ENCODE measurements around the gene ADAT3.
"Not testable (repeated sequence)": the region's sequence is repeated elsewhere in the genome, so short reads cannot be mapped to it uniquely, and the experiment has no call there.

The ADAT3 gene

GRCh38 chr19:1875646-1876495 lies 29.3 kb upstream of the ADAT3 start:
- H3K4ac ChIP-seq (ENCODE audit: low read depth, low read length), result peak overlapping the region; percentile 56
- no peak overlapping the region for H2BK5ac ChIP-seq (ENCODE audit: low read length)
- no peak overlapping the region for H2AK5ac ChIP-seq (ENCODE audit: low read length)
- peaks cover 7% of the 10 kb centered on the region for H3K79me1 ChIP-seq (ENCODE audit: low read length)
- H3K79me2 ChIP-seq (ENCODE audit: control insufficient read depth, insufficient read depth, low read length), result peaks cover 21% of the 10 kb centered on the region
- peak overlapping the region; percentile 28 for H4K8ac ChIP-seq (ENCODE audit: low read depth, low read length)
- peak overlapping the region; percentile 28 for H3K27ac ChIP-seq (ENCODE audit: low read depth, low read length)
- H3K23ac ChIP-seq (ENCODE audit: low read length), result peak overlapping the region; percentile 97
- no peaks in the 10 kb centered on the region for H3K27me3 ChIP-seq (ENCODE audit: insufficient read depth, low read length, poor library complexity)
- peak overlapping the region; percentile 96 for H3K4me3 ChIP-seq (ENCODE audit: low read length)
- H2BK120ac ChIP-seq (ENCODE audit: low read depth, low read length), result no peak overlapping the region
- no peak overlapping the region for H3K18ac ChIP-seq (ENCODE audit: low read length)
- peak overlapping the region; percentile 97 for H3K56ac ChIP-seq (ENCODE audit: low read length)
- H2BK15ac ChIP-seq (replicated peaks; ENCODE audit: low read depth), result no peak overlapping the region
- DNase-seq, result peak; percentile 95
- H3K9ac ChIP-seq (ENCODE audit: low read length), result peak overlapping the region; percentile 97
- peak overlapping the region; percentile 99 for H3K4me2 ChIP-seq (ENCODE audit: low read length)
- WGBS (ENCODE audit: extremely low coverage, insufficient coverage, low lambda C conversion rate), result no CpG with 5 or more reads among the region's 87 CpGs
- H4K5ac ChIP-seq (ENCODE audit: low read length), result no peak overlapping the region
- H3K36me3 ChIP-seq (ENCODE audit: control insufficient read depth, insufficient read depth, low read length), result no peaks in the 10 kb centered on the region
- H3K4me1 ChIP-seq (ENCODE audit: control insufficient read depth, low read depth, low read length), result no peaks in the 10 kb centered on the region

- no CpG with 5 or more reads among the region's 53 CpGs for WGBS (ENCODE audit: extremely low coverage, insufficient coverage, low lambda C conversion rate)
- not testable (repeated sequence) for H3K18ac ChIP-seq (ENCODE audit: low read length); H3K27ac ChIP-seq (ENCODE audit: low read depth, low read length); H3K36me3 ChIP-seq (ENCODE audit: control insufficient read depth, insufficient read depth, low read length); H3K4me1 ChIP-seq (ENCODE audit: control insufficient read depth, low read depth, low read length); H3K27me3 ChIP-seq (ENCODE audit: insufficient read depth, low read length, poor library complexity); H4K5ac ChIP-seq (ENCODE audit: low read length); H3K79me1 ChIP-seq (ENCODE audit: low read length); H2BK15ac ChIP-seq (replicated peaks; ENCODE audit: low read depth); DNase-seq; H4K8ac ChIP-seq (ENCODE audit: low read depth, low read length); H2BK120ac ChIP-seq (ENCODE audit: low read depth, low read length); H2BK5ac ChIP-seq (ENCODE audit: low read length)
- H3K4ac ChIP-seq (ENCODE audit: low read depth, low read length), result peak overlapping the region; percentile 56
- H3K4me2 ChIP-seq (ENCODE audit: low read length), result peak overlapping the region; percentile 99
- H2AK5ac ChIP-seq (ENCODE audit: low read length), result peak overlapping the region; percentile 82
- H3K9ac ChIP-seq (ENCODE audit: low read length), result peak overlapping the region; percentile 79
- H3K56ac ChIP-seq (ENCODE audit: low read length), result peak overlapping the region; percentile 92
- peak overlapping the region; percentile 34 for H3K4me3 ChIP-seq (ENCODE audit: low read length)
- peaks cover 21% of the 10 kb centered on the region for H3K79me2 ChIP-seq (ENCODE audit: control insufficient read depth, insufficient read depth, low read length)
- H3K23ac ChIP-seq (ENCODE audit: low read length), result peak overlapping the region; percentile 72
Measured at GRCh38 chr19:1876496-1877279, 28.5 kb upstream of the ADAT3 start.

GRCh38 chr19:1877280-1877660 lies 27.9 kb upstream of the ADAT3 start:
- H2BK5ac ChIP-seq (ENCODE audit: low read length); H3K79me1 ChIP-seq (ENCODE audit: low read length); H3K36me3 ChIP-seq (ENCODE audit: control insufficient read depth, insufficient read depth, low read length); H2AK5ac ChIP-seq (ENCODE audit: low read length); DNase-seq; H2BK120ac ChIP-seq (ENCODE audit: low read depth, low read length); H4K8ac ChIP-seq (ENCODE audit: low read depth, low read length); H3K23ac ChIP-seq (ENCODE audit: low read length); H3K27ac ChIP-seq (ENCODE audit: low read depth, low read length); H3K4me3 ChIP-seq (ENCODE audit: low read length); H3K27me3 ChIP-seq (ENCODE audit: insufficient read depth, low read length, poor library complexity); H3K18ac ChIP-seq (ENCODE audit: low read length); H3K4me1 ChIP-seq (ENCODE audit: control insufficient read depth, low read depth, low read length); H2BK15ac ChIP-seq (replicated peaks; ENCODE audit: low read depth); H4K5ac ChIP-seq (ENCODE audit: low read length); H3K4ac ChIP-seq (ENCODE audit: low read depth, low read length); H3K9ac ChIP-seq (ENCODE audit: low read length); H3K4me2 ChIP-seq (ENCODE audit: low read length): not testable (repeated sequence)
- H3K79me2 ChIP-seq (ENCODE audit: control insufficient read depth, insufficient read depth, low read length), result peaks cover 22% of the 10 kb centered on the region
- peak overlapping the region; percentile 34 for H3K56ac ChIP-seq (ENCODE audit: low read length)
- WGBS (ENCODE audit: extremely low coverage, insufficient coverage, low lambda C conversion rate), result no CpG with 5 or more reads among the region's 47 CpGs

- H2BK120ac ChIP-seq (ENCODE audit: low read depth, low read length); H3K4me2 ChIP-seq (ENCODE audit: low read length); H3K9ac ChIP-seq (ENCODE audit: low read length); DNase-seq; H3K18ac ChIP-seq (ENCODE audit: low read length); H2BK15ac ChIP-seq (replicated peaks; ENCODE audit: low read depth); H3K36me3 ChIP-seq (ENCODE audit: control insufficient read depth, insufficient read depth, low read length); H2AK5ac ChIP-seq (ENCODE audit: low read length); H3K23ac ChIP-seq (ENCODE audit: low read length); H3K4me3 ChIP-seq (ENCODE audit: low read length); H3K27me3 ChIP-seq (ENCODE audit: insufficient read depth, low read length, poor library complexity); H4K8ac ChIP-seq (ENCODE audit: low read depth, low read length); H4K5ac ChIP-seq (ENCODE audit: low read length); H3K4ac ChIP-seq (ENCODE audit: low read depth, low read length); H3K4me1 ChIP-seq (ENCODE audit: control insufficient read depth, low read depth, low read length); H3K56ac ChIP-seq (ENCODE audit: low read length); H2BK5ac ChIP-seq (ENCODE audit: low read length); H3K27ac ChIP-seq (ENCODE audit: low read depth, low read length): not testable (repeated sequence)
- Histone ChIP-seq H3K79me1 (ENCODE audit: low read length) (peaks cover 16% of the 10 kb centered on the region), H3K79me2 (ENCODE audit: control insufficient read depth, insufficient read depth, low read length) (peaks cover 28% of the 10 kb centered on the region)
- no CpG with 5 or more reads among the region's 8 CpGs for WGBS (ENCODE audit: extremely low coverage, insufficient coverage, low lambda C conversion rate)
Measured at GRCh38 chr19:1878583-1878982, 26.6 kb upstream of the ADAT3 start.

- H2AK5ac ChIP-seq (ENCODE audit: low read length); H3K4me2 ChIP-seq (ENCODE audit: low read length); H3K4me3 ChIP-seq (ENCODE audit: low read length); H4K5ac ChIP-seq (ENCODE audit: low read length); H2BK5ac ChIP-seq (ENCODE audit: low read length); H3K56ac ChIP-seq (ENCODE audit: low read length); DNase-seq; H3K23ac ChIP-seq (ENCODE audit: low read length); H3K27me3 ChIP-seq (ENCODE audit: insufficient read depth, low read length, poor library complexity); H2BK120ac ChIP-seq (ENCODE audit: low read depth, low read length); H3K18ac ChIP-seq (ENCODE audit: low read length); H3K36me3 ChIP-seq (ENCODE audit: control insufficient read depth, insufficient read depth, low read length); H2BK15ac ChIP-seq (replicated peaks; ENCODE audit: low read depth); H3K4ac ChIP-seq (ENCODE audit: low read depth, low read length); H3K27ac ChIP-seq (ENCODE audit: low read depth, low read length); H3K9ac ChIP-seq (ENCODE audit: low read length); H3K4me1 ChIP-seq (ENCODE audit: control insufficient read depth, low read depth, low read length); H4K8ac ChIP-seq (ENCODE audit: low read depth, low read length): not testable (repeated sequence)
- no CpG with 5 or more reads among the region's 17 CpGs for WGBS (ENCODE audit: extremely low coverage, insufficient coverage, low lambda C conversion rate)
- H3K79me1 ChIP-seq (ENCODE audit: low read length), result peaks cover 23% of the 10 kb centered on the region
- peaks cover 33% of the 10 kb centered on the region for H3K79me2 ChIP-seq (ENCODE audit: control insufficient read depth, insufficient read depth, low read length)
Measured at GRCh38 chr19:1879982-1880381, 25.2 kb upstream of the ADAT3 start.
